Measurements from ENCODE around the gene IGF1. TPM values are rescaled to one million over a fixed set of nuclear protein-coding genes. Genes with fewer than 3 reads are reported as not detected.

Gene IGF1
- total RNA-seq (under 1 TPM in 2 of 5 donors, not detected in 3; 0.26 to 0.32 TPM), total RNA-seq (0 to 0.20 (median 0) reads per million in 29 experiments)
- 0.07 TPM for total RNA-seq (2013)

GRCh38 chr12:102480406-102480805 lies at the start of gene IGF1:
TSS of gene IGF1 (minus strand) at chr12:102480563. CDS start at chr12:102480381, 182 bp downstream.
- peaks cover 13 to 15% of the 10 kb centered on the region in 2 experiments for H3K4me1 ChIP-seq (ENCODE audit: control insufficient read depth in 1 of 2, extremely low read depth in 1 of 2, insufficient read depth in 2 of 2, low read length in 2 of 2)
- peaks cover 0 to 2% of the 10 kb centered on the region in 2 experiments for H3K27me3 ChIP-seq (replicated peaks in 1 of 2; ENCODE audit: control insufficient read depth in 2 of 2, extremely low read depth in 1 of 2, insufficient read depth in 2 of 2, low read length in 1 of 2)
- H3K36me3 Mint-ChIP-seq: no peaks in the 10 kb centered on the region
- H3K27me3 Mint-ChIP-seq: peaks cover 5 to 14% of the 10 kb centered on the region in 2 donors
- H3K27ac Mint-ChIP-seq: no peak within 1 kb of the TSS
- no peak within 1 kb of the TSS for H3K4me3 Mint-ChIP-seq
- WGBS (ENCODE audit: insufficient coverage): no CpG with 5 or more reads among the region's 2 CpGs
- H3K4me3 ChIP-seq (ENCODE audit: control insufficient read depth in 1 of 2, extremely low read depth in 1 of 2, low read length in 1 of 2): no peak within 1 kb of the TSS
- H3K36me3 ChIP-seq (ENCODE audit: control insufficient read depth in 2 of 2, extremely low read depth in 1 of 2, insufficient read depth in 1 of 2, low read length in 1 of 2): no peaks in the 10 kb centered on the region
- H3K9me3 ChIP-seq: no peaks in the 10 kb centered on the region
- H3K4me1 Mint-ChIP-seq: peaks cover 8 to 12% (median 9%) of the 10 kb centered on the region in 3 donors
- no peak within 1 kb of the TSS for H3K27ac ChIP-seq (ENCODE audit: low read length)
- ATAC-seq (replicated peaks in 1 of 4): no peak
- ChIA-PET CTCF (no interaction called here), POLR2A (no interaction called here)
- H3K9me3 Mint-ChIP-seq: no peaks in the 10 kb centered on the region
- DNase-seq: no peak

- Histone ChIP-seq H3K4me1 (ENCODE audit: control insufficient read depth in 1 of 2, extremely low read depth in 1 of 2, insufficient read depth in 2 of 2, low read length in 2 of 2) (no peaks in the 10 kb centered on the region), H3K27me3 (replicated peaks in 1 of 2; ENCODE audit: control insufficient read depth in 2 of 2, extremely low read depth in 1 of 2, insufficient read depth in 2 of 2, low read length in 1 of 2) (no peaks in the 10 kb centered on the region), H3K27ac (ENCODE audit: low read length) (no peak overlapping the region), H3K4me3 (ENCODE audit: control insufficient read depth in 1 of 2, extremely low read depth in 1 of 2, low read length in 1 of 2) (no peak overlapping the region), H3K36me3 (ENCODE audit: control insufficient read depth in 2 of 2, extremely low read depth in 1 of 2, insufficient read depth in 1 of 2, low read length in 1 of 2) (no peaks in the 10 kb centered on the region), H3K9me3 (no peaks in the 10 kb centered on the region)
- Mint-ChIP-seq H3K4me1 (no peaks in the 10 kb centered on the region), H3K27me3 (peaks cover 0 to 13% of the 10 kb centered on the region in 2 donors), H3K4me3 (no peak overlapping the region), H3K36me3 (no peaks in the 10 kb centered on the region), H3K27ac (no peak overlapping the region), H3K9me3 (peaks cover 0 to 4% (median 0%) of the 10 kb centered on the region in 3 donors)
- ChIA-PET CTCF (no interaction called here), POLR2A (no interaction called here)
- ATAC-seq (replicated peaks in 1 of 4): no peak
- no peak for DNase-seq
These were observed 47.7 kb upstream of the IGF1 start for GRCh38 chr12:102528111-102528510.

- ATAC-seq (replicated peaks in 1 of 4) (no peak), DNase-seq (no peak)
- H3K9me3 Mint-ChIP-seq: peaks cover 0 to 4% (median 0%) of the 10 kb centered on the region in 3 donors
- peaks cover 0 to 14% of the 10 kb centered on the region in 2 donors for H3K27me3 Mint-ChIP-seq
- 43% methylated on average over 2 of the region's 8 CpGs for WGBS (ENCODE audit: insufficient coverage)
- no peak overlapping the region for H3K27ac ChIP-seq (ENCODE audit: low read length)
- no peaks in the 10 kb centered on the region for H3K4me1 ChIP-seq (ENCODE audit: control insufficient read depth in 1 of 2, extremely low read depth in 1 of 2, insufficient read depth in 2 of 2, low read length in 2 of 2)
- CTCF ChIA-PET: interaction anchor here in 1 of 2 donors (0.7 kb wide), 1 partner anchor 90 kb away, joined by 3 read pairs; no protein-coding TSS in a partner anchor
- H3K4me3 Mint-ChIP-seq: no peak overlapping the region
- peaks cover 0 to 3% of the 10 kb centered on the region in 2 experiments for H3K27me3 ChIP-seq (replicated peaks in 1 of 2; ENCODE audit: control insufficient read depth in 2 of 2, extremely low read depth in 1 of 2, insufficient read depth in 2 of 2, low read length in 1 of 2)
- H3K4me1 Mint-ChIP-seq: no peaks in the 10 kb centered on the region
- POLR2A ChIA-PET: no interaction called here
- H3K36me3 Mint-ChIP-seq: no peaks in the 10 kb centered on the region
- H3K27ac Mint-ChIP-seq: no peak overlapping the region
- no peaks in the 10 kb centered on the region for H3K9me3 ChIP-seq
- no peak overlapping the region for H3K4me3 ChIP-seq (ENCODE audit: control insufficient read depth in 1 of 2, extremely low read depth in 1 of 2, low read length in 1 of 2)
- H3K36me3 ChIP-seq (ENCODE audit: control insufficient read depth in 2 of 2, extremely low read depth in 1 of 2, insufficient read depth in 1 of 2, low read length in 1 of 2): no peaks in the 10 kb centered on the region
These were observed 46.9 kb upstream of the IGF1 start for GRCh38 chr12:102527171-102527720.

- no peak overlapping the region for H3K27ac Mint-ChIP-seq
- H3K4me1 Mint-ChIP-seq: no peaks in the 10 kb centered on the region
- no peak overlapping the region for H3K4me3 Mint-ChIP-seq
- H3K36me3 Mint-ChIP-seq: no peaks in the 10 kb centered on the region
- no peaks in the 10 kb centered on the region for H3K9me3 ChIP-seq
- no peak for ATAC-seq (replicated peaks in 1 of 4)
- ChIA-PET CTCF (no interaction called here), POLR2A (interaction anchor here in 1 of 2 donors (0.7 kb wide), 1 partner anchor 323 kb away, joined by 13 read pairs; no protein-coding TSS in a partner anchor)
- H3K36me3 ChIP-seq (ENCODE audit: control insufficient read depth in 2 of 2, extremely low read depth in 1 of 2, insufficient read depth in 1 of 2, low read length in 1 of 2): no peaks in the 10 kb centered on the region
- H3K4me1 ChIP-seq (ENCODE audit: control insufficient read depth in 1 of 2, extremely low read depth in 1 of 2, insufficient read depth in 2 of 2, low read length in 2 of 2): no peaks in the 10 kb centered on the region
- H3K27me3 Mint-ChIP-seq: peaks cover 0 to 12% of the 10 kb centered on the region in 2 donors
- WGBS (ENCODE audit: insufficient coverage): 71% methylated on average over 1 of the region's 1 CpG
- no peak overlapping the region for H3K4me3 ChIP-seq (ENCODE audit: control insufficient read depth in 1 of 2, extremely low read depth in 1 of 2, low read length in 1 of 2)
- peaks cover 0 to 4% (median 0%) of the 10 kb centered on the region in 3 donors for H3K9me3 Mint-ChIP-seq
- no peak overlapping the region for H3K27ac ChIP-seq (ENCODE audit: low read length)
- peaks cover 0 to 3% of the 10 kb centered on the region in 2 experiments for H3K27me3 ChIP-seq (replicated peaks in 1 of 2; ENCODE audit: control insufficient read depth in 2 of 2, extremely low read depth in 1 of 2, insufficient read depth in 2 of 2, low read length in 1 of 2)
- no peak for DNase-seq
These were observed 46.3 kb upstream of the IGF1 start for GRCh38 chr12:102526656-102527055.

- Mint-ChIP-seq H3K4me3 (no peak overlapping the region), H3K9me3 (peaks cover 0 to 4% (median 0%) of the 10 kb centered on the region in 3 donors), H3K4me1 (no peaks in the 10 kb centered on the region), H3K27ac (no peak overlapping the region), H3K36me3 (no peaks in the 10 kb centered on the region), H3K27me3 (peaks cover 0 to 10% of the 10 kb centered on the region in 2 donors)
- WGBS (ENCODE audit: insufficient coverage): 83% methylated on average over 1 of the region's 4 CpGs
- Histone ChIP-seq H3K27ac (ENCODE audit: low read length) (no peak overlapping the region), H3K4me1 (ENCODE audit: control insufficient read depth in 1 of 2, extremely low read depth in 1 of 2, insufficient read depth in 2 of 2, low read length in 2 of 2) (no peaks in the 10 kb centered on the region), H3K9me3 (no peaks in the 10 kb centered on the region), H3K27me3 (replicated peaks in 1 of 2; ENCODE audit: control insufficient read depth in 2 of 2, extremely low read depth in 1 of 2, insufficient read depth in 2 of 2, low read length in 1 of 2) (peaks cover 0 to 3% of the 10 kb centered on the region in 2 experiments), H3K36me3 (ENCODE audit: control insufficient read depth in 2 of 2, extremely low read depth in 1 of 2, insufficient read depth in 1 of 2, low read length in 1 of 2) (no peaks in the 10 kb centered on the region), H3K4me3 (ENCODE audit: control insufficient read depth in 1 of 2, extremely low read depth in 1 of 2, low read length in 1 of 2) (no peak overlapping the region)
- no peak for ATAC-seq (replicated peaks in 1 of 4)
- CTCF ChIA-PET: no interaction called here
- no peak for DNase-seq
- POLR2A ChIA-PET: no interaction called here
These were observed 42.4 kb upstream of the IGF1 start for GRCh38 chr12:102522768-102523167.

- Mint-ChIP-seq H3K27me3 (peaks cover 0 to 10% of the 10 kb centered on the region in 2 donors), H3K36me3 (no peaks in the 10 kb centered on the region), H3K4me1 (no peaks in the 10 kb centered on the region), H3K27ac (no peak overlapping the region), H3K4me3 (no peak overlapping the region), H3K9me3 (peaks cover 0 to 4% (median 0%) of the 10 kb centered on the region in 3 donors)
- ChIA-PET CTCF (interaction anchor here in 1 of 2 donors (0.6 kb wide), 1 partner anchor 37 kb away, joined by 6 read pairs; no protein-coding TSS in a partner anchor), POLR2A (interaction anchor here in 1 of 2 donors (0.6 kb wide), 1 partner anchor 9 kb away, joined by 8 read pairs; no protein-coding TSS in a partner anchor)
- Histone ChIP-seq H3K9me3 (no peaks in the 10 kb centered on the region), H3K4me1 (ENCODE audit: control insufficient read depth in 1 of 2, extremely low read depth in 1 of 2, insufficient read depth in 2 of 2, low read length in 2 of 2) (no peaks in the 10 kb centered on the region), H3K4me3 (ENCODE audit: control insufficient read depth in 1 of 2, extremely low read depth in 1 of 2, low read length in 1 of 2) (no peak overlapping the region), H3K27ac (ENCODE audit: low read length) (no peak overlapping the region), H3K27me3 (replicated peaks in 1 of 2; ENCODE audit: control insufficient read depth in 2 of 2, extremely low read depth in 1 of 2, insufficient read depth in 2 of 2, low read length in 1 of 2) (peaks cover 0 to 3% of the 10 kb centered on the region in 2 experiments), H3K36me3 (ENCODE audit: control insufficient read depth in 2 of 2, extremely low read depth in 1 of 2, insufficient read depth in 1 of 2, low read length in 1 of 2) (no peaks in the 10 kb centered on the region)
- ATAC-seq (replicated peaks in 1 of 4): no peak
- no CpG with 5 or more reads among the region's 1 CpG for WGBS (ENCODE audit: insufficient coverage)
- no peak for DNase-seq
These were observed 41.4 kb upstream of the IGF1 start for GRCh38 chr12:102521662-102522277.
